ENCODE measurements around the gene RBM4B.

DNA sequence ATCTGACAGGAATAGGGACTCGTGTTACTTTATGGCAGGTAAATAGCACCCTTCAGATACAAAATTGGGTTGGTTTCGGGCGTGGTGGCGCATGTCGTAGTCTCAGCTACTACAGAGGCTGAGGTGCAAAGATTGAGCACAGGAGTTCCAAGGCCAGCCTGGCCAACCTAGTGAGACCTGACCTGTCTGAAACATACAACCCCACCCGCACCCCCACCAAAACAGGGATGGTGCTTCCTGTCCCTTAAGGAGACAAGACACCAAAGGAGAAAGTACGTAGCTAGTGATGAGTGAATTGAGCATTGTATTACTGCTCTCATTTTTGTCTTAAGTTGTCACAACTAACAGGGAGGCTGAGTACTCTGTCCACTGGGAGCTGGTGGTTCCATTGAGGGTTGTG lies 25.0 kb downstream of the RBM4B start:
- TF ChIP-seq, protein P1, sequence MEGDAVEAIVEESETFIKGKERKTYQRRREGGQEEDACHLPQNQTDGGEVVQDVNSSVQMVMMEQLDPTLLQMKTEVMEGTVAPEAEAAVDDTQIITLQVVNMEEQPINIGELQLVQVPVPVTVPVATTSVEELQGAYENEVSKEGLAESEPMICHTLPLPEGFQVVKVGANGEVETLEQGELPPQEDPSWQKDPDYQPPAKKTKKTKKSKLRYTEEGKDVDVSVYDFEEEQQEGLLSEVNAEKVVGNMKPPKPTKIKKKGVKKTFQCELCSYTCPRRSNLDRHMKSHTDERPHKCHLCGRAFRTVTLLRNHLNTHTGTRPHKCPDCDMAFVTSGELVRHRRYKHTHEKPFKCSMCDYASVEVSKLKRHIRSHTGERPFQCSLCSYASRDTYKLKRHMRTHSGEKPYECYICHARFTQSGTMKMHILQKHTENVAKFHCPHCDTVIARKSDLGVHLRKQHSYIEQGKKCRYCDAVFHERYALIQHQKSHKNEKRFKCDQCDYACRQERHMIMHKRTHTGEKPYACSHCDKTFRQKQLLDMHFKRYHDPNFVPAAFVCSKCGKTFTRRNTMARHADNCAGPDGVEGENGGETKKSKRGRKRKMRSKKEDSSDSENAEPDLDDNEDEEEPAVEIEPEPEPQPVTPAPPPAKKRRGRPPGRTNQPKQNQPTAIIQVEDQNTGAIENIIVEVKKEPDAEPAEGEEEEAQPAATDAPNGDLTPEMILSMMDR (IDR thresholded peaks at IDR 0.05; ENCODE audit: borderline replicate concordance, extremely low read depth, low read length, poor library complexity, severe bottlenecking): no peak
- no peak for TF ChIP-seq EZH2 (IDR thresholded peaks at IDR 0.05; ENCODE audit: borderline replicate concordance, low read depth, low read length, severe bottlenecking)
